G401.6 (cell line): ENCODE results near the gene TOP2A.

Experiments used
- FAIRE-seq: peaks from 2 replicates; lab custom pipeline; 2012; peaks lifted over from hg19 to GRCh38; lab: Jason Lieb, UNC

TOP2A gene

GRCh38 chr17:40453881-40454612, 36.4 kb upstream of the TOP2A start:
- no peak for FAIRE-seq

GRCh38 chr17:40452921-40453378, 35.3 kb upstream of the TOP2A start:
- no peak for FAIRE-seq

GRCh38 chr17:40452216-40452787, 34.6 kb upstream of the TOP2A start:
- no peak for FAIRE-seq

- no peak for FAIRE-seq
Measured at GRCh38 chr17:40451420-40451819, 33.7 kb upstream of the TOP2A start.

GRCh38 chr17:40450175-40450574, 32.5 kb upstream of the TOP2A start:
- peak; percentile 3 for FAIRE-seq

GRCh38 chr17:40448639-40449261, 31.1 kb upstream of the TOP2A start:
- no peak for FAIRE-seq

- FAIRE-seq, result no peak
Measured at GRCh38 chr17:40448213-40448638, 30.5 kb upstream of the TOP2A start.

- FAIRE-seq, result no peak
Measured at GRCh38 chr17:40447806-40448205, 30.1 kb upstream of the TOP2A start.

GRCh38 chr17:40447148-40447644, 29.5 kb upstream of the TOP2A start:
- no peak for FAIRE-seq

- no peak for FAIRE-seq
Measured at GRCh38 chr17:40445751-40446468, 28.2 kb upstream of the TOP2A start.

- no peak for FAIRE-seq
Measured at GRCh38 chr17:40443988-40444899, 26.5 kb upstream of the TOP2A start.

- FAIRE-seq, result no peak
Measured at GRCh38 chr17:40443196-40443987, 25.7 kb upstream of the TOP2A start, which contains the start of gene IGFBP4. Gene IGFBP4 (plus strand): TSS chr17:40443450. CDS start chr17:40443736, 286 bp downstream.

GRCh38 chr17:40442392-40443195, 24.9 kb upstream of the TOP2A start:
- FAIRE-seq, result no peak

- no peak for FAIRE-seq
Measured at GRCh38 chr17:40440166-40440565, 22.5 kb upstream of the TOP2A start.

- FAIRE-seq, result no peak
Measured at GRCh38 chr17:40437095-40437732, 19.5 kb upstream of the TOP2A start.

- FAIRE-seq, result no peak
Measured at GRCh38 chr17:40436636-40437035, 18.9 kb upstream of the TOP2A start.

GRCh38 chr17:40433551-40434415, 16.1 kb upstream of the TOP2A start:
- FAIRE-seq, result peak; percentile 41

- FAIRE-seq, result no peak
Measured at GRCh38 chr17:40432864-40433528, 15.3 kb upstream of the TOP2A start.
